Loucy (cell line): Measurements from ENCODE around the gene DNAH11.

Source experiments
- H2AFZ ChIP-seq: fragments of 200-600 bp; sonication (generic); 2 replicates; pipeline ENCODE4 v1.6.0; 2016; ENCODE audit warnings: antibody characterized with exemption, mild to moderate bottlenecking, low read length, moderate library complexity
- H3F3A ChIP-seq: fragments of 200-600 bp; 2 replicates; pipeline ENCODE4 v1.6.0; 2016; ENCODE audit warnings: antibody characterized with exemption, low read depth, mild to moderate bottlenecking
- H3K27me3 ChIP-seq: fragments of 200-600 bp; sonication (generic); 2 replicates; pipeline ENCODE4 v1.6.1; 2014; ENCODE audit warnings: low read length, mild to moderate bottlenecking; ENCODE audit not compliant: insufficient read depth, poor library complexity, severe bottlenecking
- H3K36me3 ChIP-seq: fragments of 200-600 bp; sonication (generic); 2 replicates; pipeline ENCODE4 v1.6.1; 2016; ENCODE audit warnings: low read length; ENCODE audit not compliant: insufficient read depth
- H3K4me1 ChIP-seq: fragments of 200-600 bp; sonication (generic); 2 replicates; pipeline ENCODE4 v1.5.1; 2014; ENCODE audit warnings: low read length, mild to moderate bottlenecking; ENCODE audit not compliant: insufficient read depth, poor library complexity, severe bottlenecking
- H3K4me2 ChIP-seq: fragments of 200-600 bp; sonication (generic); 2 replicates; pipeline ENCODE4 v1.6.0; 2014; ENCODE audit warnings: antibody characterized with exemption, low read length, low read depth, mild to moderate bottlenecking; ENCODE audit not compliant: poor library complexity, severe bottlenecking
- H3K4me3 ChIP-seq: fragments of 200-600 bp; sonication (generic); 2 replicates; pipeline ENCODE4 v1.5.1; 2014; ENCODE audit warnings: low read length, mild to moderate bottlenecking, mixed read lengths; ENCODE audit not compliant: poor library complexity, severe bottlenecking
- H3K79me2 ChIP-seq: fragments of 200-600 bp; sonication (generic); 2 replicates; pipeline ENCODE4 v1.6.1; 2014; ENCODE audit warnings: low read length; ENCODE audit not compliant: insufficient read depth
- H3K9ac ChIP-seq: fragments of 200-600 bp; sonication (generic); 2 replicates; pipeline ENCODE4 v1.6.0; 2014; ENCODE audit warnings: mild to moderate bottlenecking, low read depth, low read length, moderate library complexity; ENCODE audit not compliant: poor library complexity, severe bottlenecking
- H3K9me2 ChIP-seq: fragments of 200-600 bp; sonication (generic); replicated peaks from 2 replicates; pipeline ENCODE4 v1.6.1; 2016; ENCODE audit warnings: low read depth, low read length, mixed read lengths
- H3K9me3 ChIP-seq: fragments of 200-600 bp; sonication (generic); 2 replicates; pipeline ENCODE4 v1.6.1; 2014; ENCODE audit warnings: mild to moderate bottlenecking, antibody characterized with exemption, low read length, low read depth; ENCODE audit not compliant: insufficient read depth
- H4K20me1 ChIP-seq: fragments of 200-600 bp; sonication (generic); 2 replicates; pipeline ENCODE4 v1.6.0; 2014; ENCODE audit warnings: antibody characterized with exemption, low read length, mild to moderate bottlenecking; ENCODE audit not compliant: insufficient read depth, poor library complexity, severe bottlenecking
- EZH2phosphoT487 ChIP-seq: fragments of 200-600 bp; IDR thresholded peaks from 2 replicates; pipeline ENCODE4 v1.6.1; 2018; ENCODE audit warnings: antibody characterized with exemption, mild to moderate bottlenecking, moderate library complexity, borderline replicate concordance
- TF ChIP-seq, protein P1 (sequence below): fragments of 200-600 bp; sonication (generic); conservative IDR thresholded peaks from 2 replicates; pipeline ENCODE4 v1.5.1; 2014; ENCODE audit warnings: mild to moderate bottlenecking, antibody characterized with exemption, low read length

Gene DNAH11

DNA sequence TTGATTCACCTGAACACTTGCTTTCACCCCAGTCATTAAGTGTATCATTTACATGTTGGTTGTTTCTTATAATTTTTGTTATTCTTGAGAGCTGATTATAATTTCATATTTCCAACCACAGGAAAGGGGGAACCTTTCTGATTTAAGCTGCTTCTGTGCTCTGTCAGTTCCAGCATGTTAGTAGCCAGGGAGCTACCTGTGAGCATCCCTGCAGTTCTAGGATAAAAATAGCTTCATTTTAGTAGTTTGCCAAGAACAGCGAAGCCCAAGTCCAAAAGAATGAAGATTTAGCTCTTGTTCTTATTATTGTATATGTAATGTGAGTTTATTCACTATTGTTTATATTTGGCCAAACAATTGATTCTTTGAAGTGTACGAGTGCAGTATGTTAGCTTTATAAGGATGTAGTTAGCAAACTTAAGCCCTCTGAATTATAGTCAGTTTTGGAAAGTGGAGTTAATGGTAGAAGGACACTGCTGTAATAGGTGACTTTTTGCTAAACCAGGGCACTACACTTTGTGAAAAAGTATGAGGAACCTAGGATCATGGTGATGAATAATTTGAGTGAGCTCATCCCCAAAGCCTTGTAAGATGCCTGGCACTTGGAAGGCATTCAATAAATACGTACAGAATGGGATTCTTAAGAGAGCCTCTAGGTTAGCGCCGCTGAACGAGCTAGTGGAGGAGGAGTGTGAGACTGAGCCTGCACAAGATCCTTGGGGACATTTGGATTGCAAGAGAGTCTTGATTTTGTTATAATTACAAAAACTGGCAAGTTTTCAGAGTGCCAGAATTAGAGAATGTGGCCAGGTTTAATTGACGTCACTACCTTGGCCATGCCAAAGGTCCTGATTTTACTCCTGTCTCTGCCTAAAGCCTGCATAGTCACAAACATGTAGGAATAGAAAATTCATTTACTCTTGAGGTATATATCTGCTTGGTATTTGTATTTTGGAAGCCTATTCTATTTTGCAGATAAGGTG lies 29.8 kb downstream of the DNAH11 start:
- H4K20me1 ChIP-seq: no peaks in the 10 kb centered on the region
- no peaks in the 10 kb centered on the region for H3K9me3 ChIP-seq
- H3K36me3 ChIP-seq: no peaks in the 10 kb centered on the region
- no peak for TF ChIP-seq EZH2phosphoT487
- no peaks in the 10 kb centered on the region for H3K27me3 ChIP-seq
- H3F3A ChIP-seq: no peaks in the 10 kb centered on the region
- H3K79me2 ChIP-seq: no peaks in the 10 kb centered on the region
- no peak overlapping the region for H3K4me3 ChIP-seq
- H3K4me2 ChIP-seq: no peak overlapping the region
- no peaks in the 10 kb centered on the region for H3K4me1 ChIP-seq
- no peak overlapping the region for H3K9ac ChIP-seq
- no peaks in the 10 kb centered on the region for H3K9me2 ChIP-seq
- H2AFZ ChIP-seq: no peak overlapping the region

DNA sequence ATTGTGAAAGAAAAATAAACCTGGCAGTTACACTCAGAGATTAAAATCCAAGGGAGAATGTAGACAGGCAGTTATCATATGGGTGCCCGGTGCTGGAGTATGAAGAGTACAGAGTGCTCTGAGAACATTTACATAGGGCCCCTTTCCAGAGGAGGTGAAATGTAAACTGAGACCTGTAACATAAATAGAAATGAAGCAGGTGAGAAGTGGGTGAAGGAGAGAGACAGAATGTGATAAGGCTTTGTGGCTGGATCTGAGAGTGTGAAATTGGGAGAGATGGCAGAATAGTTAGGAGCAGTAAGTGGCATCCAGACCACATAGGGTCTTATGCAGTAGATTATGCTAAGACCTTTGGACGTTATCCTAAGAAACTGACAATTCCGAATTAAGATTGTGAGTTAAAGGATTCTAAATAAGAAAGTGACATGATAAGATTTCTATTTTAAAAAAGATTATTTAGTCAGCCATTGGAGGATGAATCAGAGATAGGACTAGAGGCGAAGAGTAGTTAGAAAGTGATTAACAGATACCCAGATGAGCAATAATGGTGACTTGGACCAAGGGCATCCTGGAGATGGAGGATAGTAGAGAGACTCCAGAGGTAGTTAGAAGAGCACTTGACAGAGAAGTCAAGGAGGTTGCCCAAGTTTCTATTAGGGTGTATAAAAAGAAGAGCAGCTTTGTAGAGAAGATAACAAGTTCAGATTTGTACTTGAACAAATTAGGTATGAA lies 36.7 kb downstream of the DNAH11 start:
- TF ChIP-seq EZH2phosphoT487: no peak
- TF ChIP-seq, protein P1, sequence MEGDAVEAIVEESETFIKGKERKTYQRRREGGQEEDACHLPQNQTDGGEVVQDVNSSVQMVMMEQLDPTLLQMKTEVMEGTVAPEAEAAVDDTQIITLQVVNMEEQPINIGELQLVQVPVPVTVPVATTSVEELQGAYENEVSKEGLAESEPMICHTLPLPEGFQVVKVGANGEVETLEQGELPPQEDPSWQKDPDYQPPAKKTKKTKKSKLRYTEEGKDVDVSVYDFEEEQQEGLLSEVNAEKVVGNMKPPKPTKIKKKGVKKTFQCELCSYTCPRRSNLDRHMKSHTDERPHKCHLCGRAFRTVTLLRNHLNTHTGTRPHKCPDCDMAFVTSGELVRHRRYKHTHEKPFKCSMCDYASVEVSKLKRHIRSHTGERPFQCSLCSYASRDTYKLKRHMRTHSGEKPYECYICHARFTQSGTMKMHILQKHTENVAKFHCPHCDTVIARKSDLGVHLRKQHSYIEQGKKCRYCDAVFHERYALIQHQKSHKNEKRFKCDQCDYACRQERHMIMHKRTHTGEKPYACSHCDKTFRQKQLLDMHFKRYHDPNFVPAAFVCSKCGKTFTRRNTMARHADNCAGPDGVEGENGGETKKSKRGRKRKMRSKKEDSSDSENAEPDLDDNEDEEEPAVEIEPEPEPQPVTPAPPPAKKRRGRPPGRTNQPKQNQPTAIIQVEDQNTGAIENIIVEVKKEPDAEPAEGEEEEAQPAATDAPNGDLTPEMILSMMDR: no peak
- no peak overlapping the region for H2AFZ ChIP-seq
- no peaks in the 10 kb centered on the region for H3K79me2 ChIP-seq
- no peaks in the 10 kb centered on the region for H3F3A ChIP-seq
- H3K9ac ChIP-seq: peak overlapping the region; percentile 24
- no peak overlapping the region for H3K4me2 ChIP-seq
- H3K4me3 ChIP-seq: no peak overlapping the region
- H4K20me1 ChIP-seq: no peaks in the 10 kb centered on the region
- H3K9me3 ChIP-seq: no peaks in the 10 kb centered on the region
- no peaks in the 10 kb centered on the region for H3K36me3 ChIP-seq
- peaks cover 9% of the 10 kb centered on the region for H3K4me1 ChIP-seq
- no peaks in the 10 kb centered on the region for H3K9me2 ChIP-seq
- no peaks in the 10 kb centered on the region for H3K27me3 ChIP-seq

DNA sequence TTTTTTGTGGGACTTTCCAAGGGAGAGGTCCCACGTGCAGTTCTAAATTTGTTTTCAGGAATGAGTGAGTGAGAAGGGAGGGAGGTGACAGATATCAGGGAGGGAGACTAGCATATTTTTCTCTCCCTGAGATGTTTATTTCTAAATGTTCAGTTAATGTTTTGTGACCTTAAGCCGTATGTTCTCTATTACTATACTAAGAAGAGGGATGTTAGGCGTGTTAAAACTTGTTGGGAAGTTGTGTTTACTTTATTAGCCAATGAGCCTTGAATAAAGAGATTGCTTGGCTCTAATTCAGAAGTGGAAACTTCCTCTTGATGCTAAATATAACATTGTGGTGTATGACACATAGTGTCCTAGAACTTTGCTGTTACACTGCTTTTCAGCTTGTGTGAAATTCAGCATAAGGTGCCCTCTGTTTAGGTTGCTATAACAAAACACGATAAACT lies 37.3 kb downstream of the DNAH11 start:
- Histone ChIP-seq H3K9ac (peak overlapping the region; percentile 24), H3K4me3 (no peak overlapping the region), H2AFZ (no peak overlapping the region; the same call in 1 of the 2 replicates), H3K9me2 (no peaks in the 10 kb centered on the region), H4K20me1 (no peaks in the 10 kb centered on the region), H3K4me2 (no peak overlapping the region), H3K27me3 (no peaks in the 10 kb centered on the region), H3F3A (no peaks in the 10 kb centered on the region), H3K4me1 (peaks cover 9% of the 10 kb centered on the region), H3K79me2 (no peaks in the 10 kb centered on the region), H3K36me3 (no peaks in the 10 kb centered on the region), H3K9me3 (no peaks in the 10 kb centered on the region)
- TF ChIP-seq, protein P1: no peak
- no peak for TF ChIP-seq EZH2phosphoT487
